Astrocyte of the spinal cord (primary cell): ENCODE results near the gene KIAA1549.

ENCODE experiments used
- DNase-seq: peaks from one replicate; pipeline ENCODE4 v3.0.0; 2011; ENCODE audit warnings: low read depth, low spot score
- H3K4me3 ChIP-seq: 2 replicates; pipeline ENCODE4 v1.5.1; 2011; ENCODE audit warnings: low read depth, mild to moderate bottlenecking, low read length, moderate library complexity
- in situ Hi-C: cut with HindIII; loops from 2 replicates; pipeline ENCODE4 v1.10.0; 2017; ENCODE audit warnings: low sequenced_read_pairs
- TF ChIP-seq, protein P1 (sequence below): IDR thresholded peaks from 2 replicates; pipeline ENCODE4 v1.5.1; 2012; ENCODE audit warnings: low read depth, mild to moderate bottlenecking, low read length, inconsistent platforms

Gene KIAA1549

DNA sequence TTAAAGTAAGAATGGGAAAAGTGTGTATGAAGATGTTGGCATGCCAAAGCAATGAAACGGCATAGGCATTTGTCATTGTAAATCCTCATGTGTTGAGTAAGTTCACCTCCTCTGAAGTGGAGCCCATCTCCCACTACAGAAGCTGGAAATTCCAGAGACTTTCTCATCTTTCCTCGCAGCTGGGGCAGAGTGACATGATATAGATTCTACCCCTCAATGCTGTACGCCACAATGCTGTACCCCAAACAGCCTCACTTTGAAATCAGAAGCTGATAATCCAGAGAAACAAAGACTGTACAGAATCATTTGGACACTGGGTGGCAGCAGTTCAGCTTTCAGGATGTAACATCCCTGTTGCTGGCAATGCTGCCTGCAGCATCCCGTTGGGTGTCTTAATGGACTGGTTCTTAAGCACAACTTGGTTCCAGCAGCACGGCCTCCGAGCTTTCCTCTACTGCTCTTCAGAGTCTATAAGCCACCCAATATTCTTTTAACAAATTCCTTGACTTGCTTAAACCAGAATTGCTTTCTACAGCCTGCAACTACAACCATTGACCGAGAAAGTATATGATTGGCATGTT is 35.8 kb upstream of the KIAA1549 start:
- H3K4me3 ChIP-seq, result no peak overlapping the region
- peak; percentile 76 for DNase-seq
- TF ChIP-seq, protein P1, sequence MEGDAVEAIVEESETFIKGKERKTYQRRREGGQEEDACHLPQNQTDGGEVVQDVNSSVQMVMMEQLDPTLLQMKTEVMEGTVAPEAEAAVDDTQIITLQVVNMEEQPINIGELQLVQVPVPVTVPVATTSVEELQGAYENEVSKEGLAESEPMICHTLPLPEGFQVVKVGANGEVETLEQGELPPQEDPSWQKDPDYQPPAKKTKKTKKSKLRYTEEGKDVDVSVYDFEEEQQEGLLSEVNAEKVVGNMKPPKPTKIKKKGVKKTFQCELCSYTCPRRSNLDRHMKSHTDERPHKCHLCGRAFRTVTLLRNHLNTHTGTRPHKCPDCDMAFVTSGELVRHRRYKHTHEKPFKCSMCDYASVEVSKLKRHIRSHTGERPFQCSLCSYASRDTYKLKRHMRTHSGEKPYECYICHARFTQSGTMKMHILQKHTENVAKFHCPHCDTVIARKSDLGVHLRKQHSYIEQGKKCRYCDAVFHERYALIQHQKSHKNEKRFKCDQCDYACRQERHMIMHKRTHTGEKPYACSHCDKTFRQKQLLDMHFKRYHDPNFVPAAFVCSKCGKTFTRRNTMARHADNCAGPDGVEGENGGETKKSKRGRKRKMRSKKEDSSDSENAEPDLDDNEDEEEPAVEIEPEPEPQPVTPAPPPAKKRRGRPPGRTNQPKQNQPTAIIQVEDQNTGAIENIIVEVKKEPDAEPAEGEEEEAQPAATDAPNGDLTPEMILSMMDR, result peak; percentile 79
- in situ Hi-C loops, result no loop called here

DNA sequence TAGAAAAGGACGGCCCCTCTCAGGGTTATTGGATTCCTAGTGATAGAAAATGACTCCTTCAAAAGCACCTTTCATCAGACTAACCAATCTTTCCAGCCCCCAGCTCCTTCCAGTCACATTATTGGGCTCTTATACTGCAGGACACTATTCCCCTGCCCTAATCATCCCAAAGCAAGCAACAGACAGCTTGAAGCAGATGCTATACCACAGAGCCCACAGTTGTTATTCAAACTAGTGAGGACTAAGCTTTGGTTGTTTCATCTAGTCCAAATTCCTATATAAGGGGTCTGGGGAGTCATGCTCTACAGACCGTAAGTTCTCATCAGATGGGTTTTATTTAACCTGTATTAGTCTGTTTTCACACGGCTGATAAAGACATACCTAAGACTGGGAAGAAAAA is 30.2 kb upstream of the KIAA1549 start:
- no peak for DNase-seq
- in situ Hi-C loops, result no loop called here
- H3K4me3 ChIP-seq, result no peak overlapping the region
- TF ChIP-seq, protein P1, result no peak

DNA sequence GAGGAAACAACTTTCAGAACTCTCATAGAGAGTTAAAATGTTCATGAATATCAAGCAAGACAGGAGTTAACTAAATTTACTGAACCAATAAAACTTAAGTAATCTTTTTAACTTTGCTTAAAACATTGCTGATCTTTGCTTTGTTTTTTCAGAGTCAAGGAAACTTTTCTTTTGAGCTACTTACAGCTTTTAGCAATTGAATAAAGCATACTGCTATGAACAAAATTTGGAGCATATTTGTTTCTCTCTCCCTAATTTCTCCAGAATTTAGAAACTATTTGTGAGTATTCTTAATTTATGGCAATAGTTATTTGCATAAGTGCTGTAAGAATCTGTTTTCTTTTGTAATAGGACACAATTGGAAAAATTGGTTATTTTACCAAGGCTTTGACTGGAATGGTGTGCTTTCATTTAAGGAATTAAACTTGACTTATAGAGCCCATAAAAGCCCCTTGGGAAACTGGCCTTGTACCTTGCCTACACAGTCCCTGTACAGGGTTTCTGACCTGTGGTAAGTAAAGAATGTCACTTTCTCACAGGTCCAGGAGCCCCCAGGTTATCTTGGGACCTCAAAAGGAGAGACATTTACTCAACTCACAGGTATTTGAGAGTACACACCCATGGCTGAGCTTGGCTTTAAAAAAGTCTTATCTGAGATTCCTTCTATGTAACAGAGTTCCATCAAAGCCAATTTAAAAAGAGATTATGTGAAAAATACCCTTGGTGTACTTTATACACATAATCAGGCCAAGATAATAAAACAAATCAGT is 23.3 kb upstream of the KIAA1549 start:
- DNase-seq, result no peak
- in situ Hi-C loops, result no loop called here
- TF ChIP-seq, protein P1, result no peak
- no peak overlapping the region for H3K4me3 ChIP-seq

DNA sequence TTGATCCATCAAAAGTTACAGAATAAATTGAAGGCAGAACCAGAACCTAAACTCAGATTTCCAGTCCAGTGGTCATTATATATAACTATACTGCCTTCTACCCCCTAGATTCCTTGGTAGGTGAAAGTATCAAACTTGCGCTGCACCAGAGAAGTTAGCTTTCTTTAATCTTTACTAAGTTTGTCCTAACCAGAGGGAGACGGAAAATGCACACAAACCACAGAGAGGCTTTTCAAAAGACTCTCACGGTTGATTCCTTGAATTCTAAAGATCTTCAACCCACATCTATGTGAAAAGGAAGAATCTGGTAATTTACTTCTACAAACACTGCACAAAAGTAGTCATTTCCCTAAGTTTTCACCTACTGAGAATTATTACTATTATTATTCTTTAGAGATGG is 18.2 kb upstream of the KIAA1549 start:
- TF ChIP-seq, protein P1, result no peak
- in situ Hi-C loops, result no loop called here
- no peak overlapping the region for H3K4me3 ChIP-seq
- no peak for DNase-seq

DNA sequence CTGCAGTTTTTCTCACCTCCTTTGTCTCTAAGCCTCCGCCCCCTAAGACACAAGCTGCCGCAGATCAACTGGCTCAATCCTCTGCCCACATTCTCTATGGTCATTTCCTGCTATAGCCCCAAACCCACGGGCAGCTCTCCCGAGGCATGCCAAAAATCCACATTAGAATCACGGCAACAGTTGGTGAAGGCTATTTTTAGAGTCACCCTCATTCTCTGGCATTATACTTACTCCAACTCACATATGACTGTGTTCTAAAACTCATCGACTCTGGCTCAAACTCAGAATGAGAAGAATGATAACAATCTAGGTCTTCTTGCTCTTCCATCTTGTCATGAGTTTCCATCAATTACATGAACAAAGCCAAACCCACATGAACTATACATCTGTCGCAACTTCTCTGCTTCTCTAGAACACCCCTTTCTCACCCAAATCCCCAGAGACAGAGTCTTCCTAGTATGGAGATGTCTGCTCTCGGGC is 10.9 kb upstream of the KIAA1549 start:
- in situ Hi-C loops, result no loop called here
- peak; percentile 61 for DNase-seq
- H3K4me3 ChIP-seq, result no peak overlapping the region
- TF ChIP-seq, protein P1, result no peak

DNA sequence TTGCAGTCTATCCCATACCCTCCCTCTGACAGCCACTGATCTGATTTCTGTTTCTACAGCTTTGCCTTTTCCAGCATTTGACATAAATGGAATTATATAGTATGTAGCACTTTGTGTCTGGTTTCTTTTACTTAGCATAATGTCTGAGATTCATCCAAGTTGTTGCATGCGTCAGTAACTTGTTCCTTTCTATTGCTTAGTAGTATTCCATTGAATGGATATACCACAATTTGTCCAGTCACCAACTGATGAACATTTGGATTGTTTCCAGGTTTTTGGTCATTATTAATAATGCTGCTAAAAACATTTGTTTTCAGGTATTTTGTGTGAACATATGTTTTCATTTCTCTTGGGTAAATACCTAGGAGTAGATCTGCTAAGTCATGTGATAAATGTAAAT is 6.5 kb upstream of the KIAA1549 start:
- no peak for DNase-seq
- no peak overlapping the region for H3K4me3 ChIP-seq
- TF ChIP-seq, protein P1, result no peak
- in situ Hi-C loops, result no loop called here
